Measurements from ENCODE around the gene HS3ST4.

The HS3ST4 gene

DNA sequence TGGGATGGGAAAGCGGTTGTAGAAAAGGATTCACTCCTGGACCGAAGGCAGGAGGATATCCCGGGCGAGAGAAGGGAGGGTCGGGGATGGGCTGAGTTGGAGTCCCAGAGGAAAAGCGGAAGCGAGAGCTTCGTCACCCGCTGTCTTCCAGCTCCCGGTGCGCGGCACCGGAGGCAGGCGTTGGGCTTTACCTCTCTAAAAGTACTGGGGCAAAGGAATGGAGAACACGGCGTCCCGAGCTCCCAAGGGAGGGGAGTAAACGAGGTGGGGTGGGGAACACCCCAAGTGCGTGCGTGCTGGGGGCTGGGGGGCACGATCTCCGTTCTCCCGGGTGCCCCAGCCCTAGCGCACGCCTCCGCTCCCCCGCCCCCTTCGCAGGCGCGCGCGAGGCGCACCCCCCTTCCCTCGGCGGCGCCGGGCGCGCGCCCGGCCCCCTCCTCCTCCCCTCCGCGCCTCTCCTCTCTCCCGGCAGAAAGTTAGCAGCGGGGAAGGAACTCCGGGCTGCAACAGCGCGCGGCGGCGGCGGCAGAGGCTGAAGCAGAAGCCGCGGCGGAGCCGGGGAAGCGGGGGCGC is at the start of gene HS3ST4:
Gene HS3ST4, plus strand, starts transcription at position 441 of the 573 bp plus-strand sequence.
- no peak for DNase-seq

DNA sequence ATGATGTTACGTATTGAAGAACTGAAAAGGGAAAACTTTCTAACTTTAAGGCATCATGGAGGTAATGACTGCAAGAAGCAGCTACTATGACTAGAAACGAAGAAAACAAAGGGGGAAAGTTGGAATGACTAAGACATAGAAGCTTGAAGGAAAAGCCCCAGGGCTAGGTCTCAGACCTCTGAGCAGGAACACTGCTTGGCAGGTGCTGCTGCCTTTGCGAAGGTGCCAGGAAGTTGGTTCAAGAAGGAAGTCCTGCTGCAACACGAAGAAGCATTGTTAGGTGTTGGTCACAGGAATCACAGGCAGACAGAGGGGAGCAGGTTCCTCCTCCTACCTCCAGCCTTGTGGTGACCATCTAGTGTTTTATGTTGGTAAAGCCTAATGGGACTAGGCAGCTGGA is 48.1 kb upstream of the HS3ST4 start:
- no peak for DNase-seq

DNA sequence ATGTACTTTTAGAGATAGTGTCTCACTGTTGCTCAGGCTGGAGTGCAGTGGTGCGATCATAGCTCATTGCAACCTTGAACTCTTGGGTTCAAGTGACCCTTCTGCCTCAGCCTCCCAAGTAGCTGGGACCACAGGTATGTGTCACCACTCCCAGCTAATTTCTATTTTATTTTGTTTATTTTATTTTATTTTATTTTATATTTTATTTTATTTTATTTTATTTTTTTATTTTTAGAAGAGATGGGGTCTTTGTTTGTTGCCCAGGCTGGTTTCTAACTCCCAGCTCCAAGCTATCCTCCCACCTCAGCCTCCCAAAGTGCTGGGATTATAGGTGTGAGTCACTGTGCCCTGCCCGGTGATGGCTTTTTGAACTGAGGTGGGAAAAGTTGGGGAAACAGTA is 35.1 kb upstream of the HS3ST4 start:
- DNase-seq = no peak

- no peak for DNase-seq
These were observed 14.9 kb upstream of the HS3ST4 start for GRCh38 chr16:25676820-25677219.

- no peak for DNase-seq
These were observed 12.2 kb upstream of the HS3ST4 start for GRCh38 chr16:25679511-25679910.

GRCh38 chr16:25689137-25689836 is 2.5 kb upstream of the HS3ST4 start:
- no peak for DNase-seq

- no peak for DNase-seq
These were observed 1.1 kb upstream of the HS3ST4 start for GRCh38 chr16:25690552-25691143.

DNA sequence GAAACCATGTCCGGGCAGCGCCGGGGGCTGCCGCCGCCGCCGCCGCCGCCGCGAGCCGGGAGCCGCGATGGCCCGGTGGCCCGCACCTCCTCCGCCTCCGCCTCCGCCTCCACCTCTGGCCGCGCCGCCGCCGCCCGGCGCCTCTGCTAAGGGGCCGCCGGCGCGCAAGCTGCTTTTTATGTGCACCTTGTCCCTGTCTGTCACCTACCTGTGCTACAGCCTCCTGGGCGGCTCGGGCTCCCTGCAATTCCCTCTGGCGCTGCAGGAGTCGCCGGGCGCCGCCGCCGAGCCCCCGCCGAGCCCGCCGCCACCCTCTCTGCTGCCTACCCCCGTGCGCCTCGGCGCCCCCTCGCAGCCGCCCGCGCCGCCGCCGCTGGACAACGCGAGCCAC is 587 bp downstream of the HS3ST4 start:
- no peak for DNase-seq

GRCh38 chr16:25692742-25693508 is 1.2 kb downstream of the HS3ST4 start:
- no peak for DNase-seq

- DNase-seq = no peak
These were observed 1.9 kb downstream of the HS3ST4 start for GRCh38 chr16:25693631-25694030.

DNA sequence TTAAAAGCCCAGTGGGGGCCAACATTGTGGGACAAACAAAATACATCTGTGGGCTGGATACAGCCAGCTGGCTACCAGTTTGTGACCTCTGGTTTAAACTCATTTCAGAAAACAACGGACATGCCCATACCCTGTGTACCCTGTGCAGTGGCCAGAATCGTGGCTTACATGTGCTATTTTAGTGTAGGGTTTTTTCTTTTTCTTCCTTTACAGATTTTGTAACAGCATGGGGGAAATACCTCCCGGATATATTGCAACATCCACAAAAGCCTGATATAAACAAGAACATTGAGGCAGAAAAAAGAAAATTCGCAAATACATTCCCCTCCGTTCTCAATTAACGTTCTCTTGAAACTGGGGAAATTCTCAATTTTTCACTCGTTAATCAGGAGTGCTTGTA is 7.3 kb downstream of the HS3ST4 start:
- no peak for DNase-seq

GRCh38 chr16:25700547-25700946 is 8.8 kb downstream of the HS3ST4 start:
- no peak for DNase-seq

DNA sequence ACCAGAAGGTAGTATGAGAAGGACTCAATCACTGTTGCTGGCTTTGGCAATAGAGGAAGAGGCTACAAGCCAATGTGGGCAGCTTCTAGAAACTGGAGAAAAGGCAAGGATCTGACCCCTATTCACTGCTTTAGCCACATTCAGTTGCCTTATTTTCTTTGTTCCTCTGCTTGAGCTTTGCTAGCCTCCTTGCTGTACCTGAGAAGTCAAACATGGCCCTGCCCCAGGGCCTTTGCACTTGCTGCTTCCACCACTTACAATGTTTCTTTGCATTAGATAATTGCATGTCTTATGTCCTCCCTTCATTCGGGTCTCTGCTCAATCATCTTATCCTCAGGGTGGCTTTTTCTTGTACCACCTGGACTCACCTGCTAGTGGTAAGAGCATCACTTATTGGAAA is 15.8 kb downstream of the HS3ST4 start:
- DNase-seq = no peak

GRCh38 chr16:25707982-25708583 is 16.3 kb downstream of the HS3ST4 start:
- peak; percentile 71 for DNase-seq

DNA sequence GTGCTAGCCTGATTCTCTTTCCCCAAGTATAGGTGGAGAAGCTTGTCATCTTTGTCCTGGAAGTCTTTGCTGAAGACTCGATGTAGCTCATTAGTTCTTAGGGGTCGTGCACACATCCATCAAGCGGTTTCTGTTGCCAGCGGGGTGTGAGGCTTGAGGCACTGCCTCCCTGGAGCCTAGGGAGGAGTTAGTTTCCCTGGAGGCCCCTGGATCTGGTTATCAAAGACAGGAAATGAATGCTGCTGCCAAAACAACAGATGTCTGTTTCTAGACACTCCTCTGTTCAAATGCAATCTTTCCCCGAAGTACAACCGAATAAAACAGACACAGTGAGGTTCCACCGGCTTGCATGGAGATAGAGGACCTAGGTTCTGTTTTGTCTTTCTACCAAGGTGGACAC is 17.5 kb downstream of the HS3ST4 start:
- no peak for DNase-seq

- DNase-seq = no peak
These were observed 22.2 kb downstream of the HS3ST4 start for GRCh38 chr16:25713785-25714570.

DNA sequence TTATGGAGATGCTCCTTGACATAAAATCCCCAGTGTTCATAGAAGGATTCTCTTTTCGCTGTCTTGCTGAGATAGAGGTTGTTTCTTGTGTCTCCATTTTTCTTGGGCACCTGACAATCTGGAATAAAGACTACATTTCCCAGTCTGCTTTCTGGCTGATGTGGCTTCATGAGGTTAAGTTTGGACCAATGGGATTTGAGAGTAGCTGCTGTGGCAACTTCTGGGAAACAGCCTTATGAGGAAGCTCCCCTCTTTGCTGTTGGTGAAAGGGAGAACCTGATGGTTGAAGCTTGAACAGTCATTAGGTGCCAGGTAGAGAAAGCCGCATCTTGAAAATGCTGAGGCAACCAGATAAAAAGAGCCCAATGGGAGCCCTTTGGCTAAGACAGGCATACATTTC is 24.4 kb downstream of the HS3ST4 start:
- no peak for DNase-seq

DNA sequence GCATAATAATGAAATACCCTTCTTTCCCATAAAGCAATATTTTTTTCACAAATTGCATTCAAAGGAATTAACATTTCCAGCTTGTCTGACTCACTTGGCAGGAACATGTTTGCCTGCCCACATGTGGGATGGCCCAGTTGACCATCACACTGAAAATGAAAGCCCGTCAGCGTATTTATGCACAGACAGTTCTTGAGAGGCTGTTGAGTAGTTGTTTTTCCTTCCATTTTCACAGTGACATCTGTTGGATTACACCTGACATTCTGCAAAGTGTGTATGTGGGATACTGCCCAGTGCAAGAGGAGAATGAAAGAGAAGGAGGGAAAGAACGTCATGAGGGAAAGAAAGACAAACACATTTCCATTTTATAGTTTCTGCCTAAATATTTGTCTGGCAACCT is 29.7 kb downstream of the HS3ST4 start:
- DNase-seq = no peak

GRCh38 chr16:25726430-25727098 is 34.8 kb downstream of the HS3ST4 start:
- DNase-seq = no peak

GRCh38 chr16:25729188-25729915 is 37.6 kb downstream of the HS3ST4 start:
- no peak for DNase-seq

GRCh38 chr16:25730396-25730795 is 38.6 kb downstream of the HS3ST4 start:
- no peak for DNase-seq
